ENCODE measurements around the gene SLC28A1.

DNA sequence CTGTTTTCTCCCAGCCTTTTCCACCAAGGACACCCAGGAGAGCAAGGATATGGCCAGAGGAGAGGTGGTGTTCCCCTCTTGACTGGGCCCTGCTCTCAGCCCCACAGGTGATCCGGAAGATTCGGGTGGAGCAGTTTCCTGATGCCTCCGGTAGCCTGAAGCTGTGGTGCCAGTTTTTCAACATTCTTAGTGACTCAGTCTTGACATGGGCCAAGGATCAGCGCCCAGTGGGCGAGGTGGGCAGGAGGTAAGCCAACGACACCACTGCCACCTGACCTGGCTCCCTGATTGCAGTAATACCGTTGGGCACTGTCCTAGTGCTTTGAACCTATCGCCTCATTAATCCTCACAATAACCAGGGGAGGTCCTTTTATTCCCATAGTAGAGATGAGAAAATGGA lies 25.3 kb upstream of the SLC28A1 start:
- TF ChIP-seq, protein P1, sequence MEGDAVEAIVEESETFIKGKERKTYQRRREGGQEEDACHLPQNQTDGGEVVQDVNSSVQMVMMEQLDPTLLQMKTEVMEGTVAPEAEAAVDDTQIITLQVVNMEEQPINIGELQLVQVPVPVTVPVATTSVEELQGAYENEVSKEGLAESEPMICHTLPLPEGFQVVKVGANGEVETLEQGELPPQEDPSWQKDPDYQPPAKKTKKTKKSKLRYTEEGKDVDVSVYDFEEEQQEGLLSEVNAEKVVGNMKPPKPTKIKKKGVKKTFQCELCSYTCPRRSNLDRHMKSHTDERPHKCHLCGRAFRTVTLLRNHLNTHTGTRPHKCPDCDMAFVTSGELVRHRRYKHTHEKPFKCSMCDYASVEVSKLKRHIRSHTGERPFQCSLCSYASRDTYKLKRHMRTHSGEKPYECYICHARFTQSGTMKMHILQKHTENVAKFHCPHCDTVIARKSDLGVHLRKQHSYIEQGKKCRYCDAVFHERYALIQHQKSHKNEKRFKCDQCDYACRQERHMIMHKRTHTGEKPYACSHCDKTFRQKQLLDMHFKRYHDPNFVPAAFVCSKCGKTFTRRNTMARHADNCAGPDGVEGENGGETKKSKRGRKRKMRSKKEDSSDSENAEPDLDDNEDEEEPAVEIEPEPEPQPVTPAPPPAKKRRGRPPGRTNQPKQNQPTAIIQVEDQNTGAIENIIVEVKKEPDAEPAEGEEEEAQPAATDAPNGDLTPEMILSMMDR (IDR thresholded peaks at IDR 0.05): no peak
- no peak for TF ChIP-seq TCF7L2 (IDR thresholded peaks at IDR 0.05; ENCODE audit: low read depth, low read length)

Data from Panc1 (cell line).